ENCODE measurements around the gene KRCC1. TPM values are rescaled to one million over a fixed set of nuclear protein-coding genes. Genes with fewer than 3 reads are reported as not detected.

KRCC1 gene
- total RNA-seq, 2 experiments from 2014 or later: 11.5 to 12.9 TPM

DNA sequence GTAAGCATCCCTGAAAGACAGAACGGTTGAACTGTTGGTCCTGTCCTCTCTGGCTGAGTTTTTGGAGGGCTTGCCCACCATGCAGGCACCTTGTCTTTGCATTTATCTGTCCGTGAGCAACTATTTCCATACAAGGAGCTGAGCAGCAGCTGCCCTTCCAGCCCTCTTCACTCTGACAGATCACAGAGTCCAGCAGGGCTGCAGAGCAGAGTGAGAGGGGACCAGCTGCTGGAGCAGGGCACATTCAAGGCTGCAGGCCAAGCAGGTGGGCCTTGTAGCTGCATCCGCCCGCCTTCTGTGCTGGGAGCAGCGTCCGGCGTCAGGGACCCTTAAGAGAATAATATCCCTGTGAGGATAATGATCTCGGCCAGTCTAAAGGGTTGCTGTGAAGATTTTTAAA lies 21.5 kb upstream of the KRCC1 start:
- DNase-seq: no peak
- CTCF ChIA-PET: interaction anchor here (2.0 kb wide), 1 partner anchor 17 kb away, joined by 9 read pairs; no protein-coding TSS in a partner anchor
- ATAC-seq: no peak
- intact Hi-C loops (cut with DNase I, micrococcal nuclease): no loop called here
- Mint-ChIP-seq H3K4me1 (no peaks in the 10 kb centered on the region), H3K27ac (no peak overlapping the region), H3K36me3 (ENCODE audit: low read depth) (no peaks in the 10 kb centered on the region), H3K27me3 (no peaks in the 10 kb centered on the region), H3K9me3 (ENCODE audit: low read depth) (no peaks in the 10 kb centered on the region), H3K4me3 (no peak overlapping the region)
- POLR2A ChIA-PET: no interaction called here

DNA sequence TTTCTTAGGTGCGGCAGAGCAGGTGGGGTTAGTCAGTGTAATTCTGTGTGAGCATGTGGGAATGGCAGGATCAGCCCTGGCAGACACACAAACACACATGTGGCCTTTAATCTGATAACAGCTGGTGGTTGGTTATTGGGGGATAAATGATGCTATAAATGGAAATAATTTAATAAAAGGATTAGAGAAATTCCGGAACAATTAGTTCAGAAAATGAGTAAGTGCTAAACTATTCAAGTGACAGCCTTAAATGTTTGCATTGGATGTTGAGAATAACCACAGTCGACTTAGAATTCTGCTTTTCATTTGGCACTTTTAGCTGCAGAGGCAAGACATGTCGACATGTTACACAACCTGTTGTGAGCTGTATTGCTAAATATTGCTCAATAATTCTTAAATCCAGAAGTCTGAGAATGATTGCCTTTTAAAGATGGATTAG lies 19.3 kb upstream of the KRCC1 start:
- no peak for ATAC-seq
- POLR2A ChIA-PET: no interaction called here
- intact Hi-C loops (cut with DNase I, micrococcal nuclease): no loop called here
- H3K4me1 Mint-ChIP-seq: no peaks in the 10 kb centered on the region
- H3K36me3 Mint-ChIP-seq (ENCODE audit: low read depth): no peaks in the 10 kb centered on the region
- H3K27ac Mint-ChIP-seq: no peak overlapping the region
- CTCF ChIA-PET: interaction anchor here (0.7 to 2.2 kb wide), 2 partner anchors 14 to 18 kb away, joined by 3 to 6 read pairs; no protein-coding TSS in a partner anchor
- no peak for DNase-seq
- no peaks in the 10 kb centered on the region for H3K27me3 Mint-ChIP-seq
- no peaks in the 10 kb centered on the region for H3K9me3 Mint-ChIP-seq (ENCODE audit: low read depth)
- no peak overlapping the region for H3K4me3 Mint-ChIP-seq

DNA sequence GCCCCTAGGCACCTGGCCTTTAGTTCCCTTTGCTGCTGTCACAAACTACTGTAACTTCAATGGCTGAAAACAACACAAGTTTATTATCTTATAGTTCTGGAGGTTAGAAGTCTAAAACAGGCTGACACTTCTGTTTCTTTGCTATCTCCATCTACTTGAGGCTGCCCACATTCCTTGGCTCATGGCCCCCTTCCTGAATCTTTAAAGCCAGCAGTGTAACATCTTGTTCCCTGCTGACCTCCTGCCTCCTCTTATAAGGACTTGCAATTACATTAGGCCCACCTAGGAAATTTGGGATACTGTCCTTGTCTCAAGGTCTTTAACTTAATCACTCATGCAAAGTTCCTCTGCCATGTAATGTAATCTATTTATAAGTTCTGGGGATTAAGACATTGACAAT lies 18.6 kb upstream of the KRCC1 start:
- H3K27me3 Mint-ChIP-seq: no peaks in the 10 kb centered on the region
- ChIA-PET CTCF (interaction anchor here (2.2 kb wide), 1 partner anchor 13 kb away, joined by 6 read pairs; no protein-coding TSS in a partner anchor), POLR2A (no interaction called here)

DNA sequence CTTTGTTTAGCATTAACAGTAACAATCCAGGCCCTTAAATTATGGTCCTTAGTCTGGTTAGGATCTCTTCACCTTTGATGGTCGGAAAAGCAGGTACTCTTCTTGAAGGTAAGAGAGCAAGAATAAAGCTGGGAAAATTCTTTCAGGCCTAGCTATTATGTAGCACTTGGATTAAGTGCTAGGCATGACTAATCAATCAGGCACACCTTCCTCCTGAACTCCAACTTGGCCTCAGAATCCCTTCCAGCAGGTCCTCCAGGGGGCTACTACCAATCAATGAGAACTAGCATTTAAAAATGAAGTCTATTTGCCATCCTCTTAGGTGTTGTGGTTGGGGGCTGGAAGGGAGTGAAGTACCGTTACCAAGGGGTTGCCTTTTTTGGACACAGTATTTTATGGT lies 15.8 kb upstream of the KRCC1 start:
- CTCF ChIA-PET: interaction anchor here (0.6 kb wide), 1 partner anchor 598 kb away, joined by 3 read pairs; no protein-coding TSS in a partner anchor

More for the DNA sequence above, 18.6 kb upstream of the KRCC1 start:
- Mint-ChIP-seq H3K4me1 (no peaks in the 10 kb centered on the region), H3K9me3 (ENCODE audit: low read depth) (no peaks in the 10 kb centered on the region), H3K36me3 (ENCODE audit: low read depth) (no peaks in the 10 kb centered on the region), H3K4me3 (no peak overlapping the region), H3K27ac (no peak overlapping the region)
- intact Hi-C loops (cut with DNase I, micrococcal nuclease): no loop called here
- DNase-seq (no peak), ATAC-seq (no peak)

DNA sequence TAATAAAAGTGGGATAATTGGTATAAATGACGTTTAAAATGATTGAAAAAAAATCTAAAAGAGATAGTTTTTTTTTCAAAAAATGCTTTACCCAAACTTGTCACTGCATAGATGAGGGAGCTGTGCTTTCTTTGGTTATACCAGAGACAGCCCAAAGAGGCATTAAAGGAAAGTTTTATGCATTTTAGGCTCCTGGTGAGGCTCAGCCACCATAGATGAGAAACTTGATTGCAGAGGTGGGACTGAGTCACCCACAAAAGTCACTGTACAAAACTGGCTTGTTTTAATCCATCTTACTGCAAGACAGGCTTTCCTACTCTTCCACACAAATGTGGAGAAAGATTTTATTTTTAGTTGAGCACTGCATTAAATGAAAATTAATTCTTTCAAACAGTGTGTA lies 14.5 kb upstream of the KRCC1 start:
- CTCF ChIA-PET: interaction anchor here (3.1 kb wide), 1 partner anchor 9 kb away, joined by 9 read pairs; no protein-coding TSS in a partner anchor
- H3K4me3 Mint-ChIP-seq: no peak overlapping the region
- H3K4me1 Mint-ChIP-seq: no peaks in the 10 kb centered on the region
- H3K27me3 Mint-ChIP-seq: no peaks in the 10 kb centered on the region
- no peaks in the 10 kb centered on the region for H3K9me3 Mint-ChIP-seq (ENCODE audit: low read depth)
- intact Hi-C loops (cut with DNase I, micrococcal nuclease): no loop called here
- no peak overlapping the region for H3K27ac Mint-ChIP-seq
- peak; percentile 63 for ATAC-seq
- POLR2A ChIA-PET: no interaction called here
- H3K36me3 Mint-ChIP-seq (ENCODE audit: low read depth): no peaks in the 10 kb centered on the region
- peak; percentile 12 for DNase-seq

More for the DNA sequence above, 15.8 kb upstream of the KRCC1 start:
- no peaks in the 10 kb centered on the region for H3K36me3 Mint-ChIP-seq (ENCODE audit: low read depth)
- H3K4me1 Mint-ChIP-seq: no peaks in the 10 kb centered on the region
- ATAC-seq (no peak), DNase-seq (no peak)
- H3K4me3 Mint-ChIP-seq: no peak overlapping the region
- intact Hi-C loops (cut with DNase I, micrococcal nuclease): no loop called here
- POLR2A ChIA-PET: no interaction called here
- H3K9me3 Mint-ChIP-seq (ENCODE audit: low read depth): no peaks in the 10 kb centered on the region
- no peaks in the 10 kb centered on the region for H3K27me3 Mint-ChIP-seq
- no peak overlapping the region for H3K27ac Mint-ChIP-seq

DNA sequence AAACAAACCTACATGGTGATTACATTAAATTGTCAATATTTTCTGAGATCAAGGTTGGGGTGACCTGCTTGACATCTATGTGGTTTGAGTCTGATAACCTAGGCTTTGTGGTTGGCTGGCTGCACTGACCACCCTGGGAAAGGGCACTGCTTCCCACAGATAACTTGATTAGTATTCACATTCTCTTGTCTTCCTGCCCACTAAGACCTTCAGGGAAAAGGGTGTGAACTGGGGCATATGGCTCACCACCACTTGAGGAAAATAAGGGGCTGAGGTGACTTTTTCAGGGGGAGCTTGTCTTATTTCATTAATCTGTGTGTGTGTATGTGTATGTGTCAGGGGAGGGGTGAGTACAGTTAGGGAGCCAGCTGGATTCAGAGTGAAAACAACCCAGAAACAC lies 13.5 kb upstream of the KRCC1 start:
- CTCF ChIA-PET: interaction anchor here (3.1 kb wide), 1 partner anchor 9 kb away, joined by 9 read pairs; no protein-coding TSS in a partner anchor
- no peak overlapping the region for H3K4me3 Mint-ChIP-seq

DNA sequence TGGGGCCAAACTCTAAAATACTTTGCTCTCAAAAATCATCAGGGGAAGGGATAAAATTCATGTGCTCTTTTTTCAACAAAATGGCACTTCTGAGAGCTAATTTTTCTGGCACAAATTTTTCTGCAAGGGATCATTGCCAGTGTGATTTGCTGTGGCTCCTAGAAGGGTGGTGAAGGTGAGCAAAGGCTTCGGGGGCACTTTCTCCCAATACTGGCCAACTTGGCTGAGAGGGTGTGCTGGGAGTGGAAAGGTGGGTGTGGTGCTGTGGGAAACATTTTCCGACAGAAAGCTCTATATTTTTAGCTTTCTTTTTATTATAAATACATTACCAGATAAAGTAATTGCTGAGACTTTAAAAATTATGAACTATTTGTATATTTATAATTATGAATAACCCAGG lies 12.5 kb upstream of the KRCC1 start:
- ChIA-PET CTCF (interaction anchor here (0.6 to 3.1 kb wide), 4 partner anchors 7 to 76 kb away, joined by 3 to 9 read pairs (median 4); no protein-coding TSS in a partner anchor), POLR2A (interaction anchor here (0.6 kb wide), 1 partner anchor 48 kb away, joined by 3 read pairs; no protein-coding TSS in a partner anchor)
- intact Hi-C loops (cut with DNase I, micrococcal nuclease): no loop called here
- Mint-ChIP-seq H3K27me3 (no peaks in the 10 kb centered on the region), H3K27ac (no peak overlapping the region), H3K36me3 (ENCODE audit: low read depth) (no peaks in the 10 kb centered on the region), H3K4me1 (no peaks in the 10 kb centered on the region), H3K9me3 (ENCODE audit: low read depth) (no peaks in the 10 kb centered on the region), H3K4me3 (no peak overlapping the region)
- DNase-seq (no peak), ATAC-seq (no peak)

More for the DNA sequence above, 13.5 kb upstream of the KRCC1 start:
- POLR2A ChIA-PET: no interaction called here
- intact Hi-C loops (cut with DNase I, micrococcal nuclease): no loop called here
- ATAC-seq: no peak
- Mint-ChIP-seq H3K9me3 (ENCODE audit: low read depth) (no peaks in the 10 kb centered on the region), H3K27ac (no peak overlapping the region), H3K27me3 (no peaks in the 10 kb centered on the region), H3K4me1 (no peaks in the 10 kb centered on the region), H3K36me3 (ENCODE audit: low read depth) (no peaks in the 10 kb centered on the region)
- DNase-seq: no peak

DNA sequence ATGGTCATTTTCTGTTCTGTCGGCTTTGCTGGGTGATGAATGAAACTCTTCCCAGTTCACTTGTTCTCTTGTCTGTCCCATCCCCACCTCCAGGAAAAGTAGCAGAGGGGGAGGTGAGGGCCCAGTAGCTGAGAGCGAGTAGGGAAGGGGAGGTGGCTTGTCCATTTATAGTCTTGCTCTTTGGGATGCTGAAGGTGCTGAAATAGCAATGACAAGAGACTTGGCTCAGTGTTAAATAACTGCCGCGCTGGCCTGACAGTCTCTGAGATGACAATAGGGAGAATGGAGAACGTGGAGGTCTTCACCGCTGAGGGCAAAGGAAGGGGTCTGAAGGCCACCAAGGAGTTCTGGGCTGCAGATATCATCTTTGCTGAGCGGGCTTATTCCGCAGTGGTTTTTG lies 12.0 kb upstream of the KRCC1 start, which contains the start of gene SMYD1:
Gene SMYD1 (plus strand): TSS at position 228 of the 400 bp plus-strand sequence. CDS start 40 bp downstream, at position 268.
- ChIA-PET POLR2A (interaction anchor here (0.6 kb wide), 1 partner anchor 47 kb away, joined by 3 read pairs; no protein-coding TSS in a partner anchor), CTCF (interaction anchor here (0.6 to 2.1 kb wide), 2 partner anchors 11 to 14 kb away, joined by 4 to 5 read pairs; no protein-coding TSS in a partner anchor)
- ATAC-seq (no peak), DNase-seq (no peak)
- Mint-ChIP-seq H3K4me1 (no peaks in the 10 kb centered on the region), H3K27ac (no peak within 1 kb of the TSS), H3K4me3 (no peak within 1 kb of the TSS), H3K9me3 (ENCODE audit: low read depth) (no peaks in the 10 kb centered on the region), H3K27me3 (no peaks in the 10 kb centered on the region), H3K36me3 (ENCODE audit: low read depth) (no peaks in the 10 kb centered on the region)
- intact Hi-C loops (cut with DNase I, micrococcal nuclease): no loop called here

DNA sequence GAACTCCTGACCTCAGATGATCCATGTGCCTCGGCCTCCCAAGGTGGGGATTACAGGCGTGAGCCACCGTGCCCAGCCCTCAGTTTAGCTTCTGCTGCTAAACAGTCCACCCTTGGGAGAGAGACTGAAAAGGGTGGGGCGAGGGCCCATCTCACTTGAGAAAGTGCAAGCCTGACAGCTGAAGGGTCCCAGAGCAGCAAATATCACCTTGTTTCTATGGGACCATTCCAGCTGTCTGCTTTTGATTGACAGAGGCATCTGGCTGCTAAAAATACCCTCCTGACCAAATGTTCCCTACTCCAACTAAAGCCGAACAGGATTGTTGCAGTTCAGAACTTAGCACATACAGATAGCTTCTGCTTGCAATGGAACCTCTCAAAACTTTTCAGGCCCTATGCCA lies 11.6 kb upstream of the KRCC1 start:
- Mint-ChIP-seq H3K4me3 (no peak overlapping the region), H3K9me3 (ENCODE audit: low read depth) (no peaks in the 10 kb centered on the region), H3K27me3 (no peaks in the 10 kb centered on the region), H3K4me1 (no peaks in the 10 kb centered on the region), H3K27ac (no peak overlapping the region), H3K36me3 (ENCODE audit: low read depth) (no peaks in the 10 kb centered on the region)
- ATAC-seq (no peak), DNase-seq (no peak)
- intact Hi-C loops (cut with DNase I, micrococcal nuclease): no loop called here
- POLR2A ChIA-PET: no interaction called here
- CTCF ChIA-PET: interaction anchor here (0.6 to 2.1 kb wide), 2 partner anchors 12 to 89 kb away, joined by 3 to 5 read pairs; no protein-coding TSS in a partner anchor

DNA sequence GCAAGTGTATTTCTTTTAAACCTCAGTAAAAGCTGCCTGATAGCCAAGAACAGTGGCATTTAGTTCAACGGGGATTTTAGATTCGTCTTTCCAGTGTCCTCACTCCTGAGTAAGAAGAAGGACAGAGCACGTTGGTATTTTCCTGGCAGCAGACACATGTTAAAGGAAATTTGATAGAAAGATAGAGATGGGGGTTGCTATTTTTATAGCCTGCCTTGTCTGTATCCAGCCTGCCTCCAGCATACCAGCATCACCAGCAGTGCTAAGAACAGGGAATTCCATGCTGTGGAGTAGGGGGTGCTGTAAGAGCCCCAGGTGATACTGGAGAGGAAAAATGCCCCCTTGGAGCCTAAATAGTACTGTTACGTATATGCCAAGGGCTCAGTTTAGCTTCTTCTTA lies 11.0 kb upstream of the KRCC1 start:
- Mint-ChIP-seq H3K27ac (no peak overlapping the region), H3K4me3 (no peak overlapping the region), H3K9me3 (ENCODE audit: low read depth) (no peaks in the 10 kb centered on the region), H3K27me3 (no peaks in the 10 kb centered on the region), H3K4me1 (no peaks in the 10 kb centered on the region), H3K36me3 (ENCODE audit: low read depth) (no peaks in the 10 kb centered on the region)
- ChIA-PET CTCF (interaction anchor here (0.6 to 2.1 kb wide), 2 partner anchors 12 to 90 kb away, joined by 3 to 5 read pairs; no protein-coding TSS in a partner anchor), POLR2A (no interaction called here)
- intact Hi-C loops (cut with DNase I, micrococcal nuclease): no loop called here
- no peak for DNase-seq
- no peak for ATAC-seq

DNA sequence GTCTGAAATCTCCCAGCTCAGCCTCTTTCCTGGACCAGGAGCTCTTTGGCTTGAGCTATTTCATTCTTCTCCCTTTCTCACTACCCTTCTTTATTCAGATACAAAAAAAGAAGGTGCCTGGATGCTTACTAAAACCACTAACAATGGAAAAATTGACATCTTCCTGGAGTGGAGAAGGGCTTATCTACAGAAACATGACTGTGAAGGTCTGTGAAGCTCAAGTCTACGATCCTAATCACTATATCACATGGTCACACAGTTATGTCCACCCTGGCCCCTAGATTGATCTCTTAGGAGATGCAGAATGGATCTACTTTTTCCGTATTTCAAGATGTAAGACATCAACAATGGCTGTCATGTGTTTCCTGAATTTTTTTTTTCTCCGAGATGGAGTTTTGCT lies 5.7 kb upstream of the KRCC1 start:
- peaks cover 26% of the 10 kb centered on the region for H3K4me1 Mint-ChIP-seq
- intact Hi-C loops (cut with DNase I, micrococcal nuclease): loop anchor here in 1 of 2 experiments (2.0 kb wide), 1 partner anchor 100 kb away; no protein-coding TSS in a partner anchor
- POLR2A ChIA-PET: interaction anchor here (2.0 kb wide), 1 partner anchor 46 kb away, joined by 23 read pairs; the partner anchor contains the start of gene RNU2-63P
- no peaks in the 10 kb centered on the region for H3K36me3 Mint-ChIP-seq (ENCODE audit: low read depth)
- DNase-seq: no peak
- ATAC-seq: no peak
- H3K4me3 Mint-ChIP-seq: no peak overlapping the region
- no peaks in the 10 kb centered on the region for H3K9me3 Mint-ChIP-seq (ENCODE audit: low read depth)
- CTCF ChIA-PET: interaction anchor here (0.8 to 4.8 kb wide), 35 partner anchors 8 to 267 kb away, joined by 3 to 78 read pairs (median 4); no protein-coding TSS in a partner anchor
- no peak overlapping the region for H3K27ac Mint-ChIP-seq
- no peaks in the 10 kb centered on the region for H3K27me3 Mint-ChIP-seq

DNA sequence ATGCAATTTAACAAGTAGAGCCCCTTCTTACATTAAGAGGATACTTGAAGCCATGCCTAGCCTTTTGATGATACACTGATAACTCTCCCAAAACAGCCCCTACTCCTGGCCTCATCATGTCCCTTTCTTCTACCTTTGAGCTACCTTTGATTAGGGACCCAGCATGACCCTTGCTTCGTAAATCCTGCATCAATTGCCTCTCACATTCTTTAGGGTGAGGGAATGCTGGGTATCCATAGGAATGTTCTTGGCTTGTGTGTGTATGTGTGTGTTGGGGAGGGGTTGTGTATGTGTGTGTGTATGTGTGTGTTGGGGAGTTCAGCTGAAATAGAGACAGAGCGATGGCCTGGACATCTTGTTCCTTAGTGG lies 5.3 kb upstream of the KRCC1 start:
- POLR2A ChIA-PET: interaction anchor here (2.0 kb wide), 1 partner anchor 45 kb away, joined by 23 read pairs; the partner anchor contains the start of gene RNU2-63P
- no peak for ATAC-seq

More for the DNA sequence above, 5.3 kb upstream of the KRCC1 start:
- intact Hi-C loops (cut with DNase I, micrococcal nuclease): loop anchor here (1.0 to 2.0 kb wide), 2 partner anchors 99 to 100 kb away; no protein-coding TSS in a partner anchor
- no peak overlapping the region for H3K4me3 Mint-ChIP-seq
- H3K27ac Mint-ChIP-seq: no peak overlapping the region
- no peaks in the 10 kb centered on the region for H3K27me3 Mint-ChIP-seq
- H3K36me3 Mint-ChIP-seq (ENCODE audit: low read depth): no peaks in the 10 kb centered on the region
- DNase-seq: no peak
- no peaks in the 10 kb centered on the region for H3K9me3 Mint-ChIP-seq (ENCODE audit: low read depth)
- CTCF ChIA-PET: interaction anchor here (0.8 to 4.8 kb wide), 44 partner anchors 9 to 267 kb away, joined by 3 to 78 read pairs (median 4); partner anchors contain the start of gene THNSL2
- peaks cover 30% of the 10 kb centered on the region for H3K4me1 Mint-ChIP-seq
